HG02642 (cell line): ENCODE results near the gene OR2V1.
"Not testable (repeated sequence)": the region's sequence is repeated elsewhere in the genome, so short reads cannot be mapped to it uniquely, and the experiment has no call there.

Experiments used
- ATAC-seq: cut with Tn5 transposase; IDR thresholded peaks from one replicate; pipeline ENCODE4 v1.9.1; 2021; ENCODE audit warnings: mild to moderate bottlenecking; ENCODE audit not compliant: unreplicated experiment, poor library complexity

The OR2V1 gene

GRCh38 chr5:181160755-181161533, 30.0 kb upstream of the OR2V1 start:
- not testable (repeated sequence) for ATAC-seq

GRCh38 chr5:181160152-181160754, 29.3 kb upstream of the OR2V1 start:
- peak; percentile 45 for ATAC-seq

- ATAC-seq: peak; percentile 78
Observed at GRCh38 chr5:181159286-181160151, 28.6 kb upstream of the OR2V1 start.

- no peak for ATAC-seq
Observed at GRCh38 chr5:181158869-181159268, 27.9 kb upstream of the OR2V1 start.

- ATAC-seq: no peak
Observed at GRCh38 chr5:181156758-181157157, 25.8 kb upstream of the OR2V1 start.

GRCh38 chr5:181153814-181154213, 22.8 kb upstream of the OR2V1 start:
- no peak for ATAC-seq

GRCh38 chr5:181152406-181152805, 21.4 kb upstream of the OR2V1 start:
- no peak for ATAC-seq

GRCh38 chr5:181151146-181151545, 20.2 kb upstream of the OR2V1 start:
- no peak for ATAC-seq

GRCh38 chr5:181149806-181150733, 19.1 kb upstream of the OR2V1 start:
- ATAC-seq: no peak

GRCh38 chr5:181149355-181149754, 18.4 kb upstream of the OR2V1 start:
- no peak for ATAC-seq

- ATAC-seq: not testable (repeated sequence)
Observed at GRCh38 chr5:181146927-181147636, 16.1 kb upstream of the OR2V1 start, which contains the start of gene OR2V2. TSS of gene OR2V2 (plus strand) at chr5:181147586. CDS start at chr5:181154943, 7,357 bp downstream.

GRCh38 chr5:181145133-181145532, 14.2 kb upstream of the OR2V1 start:
- no peak for ATAC-seq

- ATAC-seq: no peak
Observed at GRCh38 chr5:181142054-181142453, 11.1 kb upstream of the OR2V1 start.

GRCh38 chr5:181140766-181141165, 9.8 kb upstream of the OR2V1 start:
- ATAC-seq: no peak

GRCh38 chr5:181138258-181138657, 7.3 kb upstream of the OR2V1 start:
- ATAC-seq: no peak

- ATAC-seq: no peak
Observed at GRCh38 chr5:181136361-181136955, 5.5 kb upstream of the OR2V1 start.

- no peak for ATAC-seq
Observed at GRCh38 chr5:181134259-181134658, 3.3 kb upstream of the OR2V1 start.

GRCh38 chr5:181133610-181134231, 2.8 kb upstream of the OR2V1 start:
- no peak for ATAC-seq
